GM21390 (cell line): ENCODE measurements around the gene FAM170B.

Source experiments
- ATAC-seq: cut with Tn5 transposase; IDR thresholded peaks from one replicate; pipeline ENCODE4 v1.9.1; 2021; ENCODE audit not compliant: unreplicated experiment

FAM170B gene

DNA sequence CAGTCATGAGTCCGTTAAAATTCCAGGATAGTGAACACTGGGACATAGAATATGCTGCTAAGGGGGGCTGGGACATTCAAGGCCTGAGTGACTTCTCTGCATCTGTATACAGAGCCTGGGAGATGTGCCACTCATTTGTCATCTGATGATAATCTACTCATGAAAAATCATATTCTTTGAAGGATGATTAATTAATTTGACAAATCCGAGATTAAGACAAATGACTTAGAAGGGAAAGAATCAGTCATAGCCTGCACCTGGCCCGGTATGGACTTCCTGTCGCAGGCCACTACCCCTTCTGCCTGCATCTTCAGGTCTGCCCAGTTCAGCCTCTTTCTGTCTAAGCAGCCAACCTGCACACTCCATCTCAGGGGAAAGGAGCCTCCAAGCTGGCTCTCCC is 18.8 kb upstream of the FAM170B start:
- no peak for ATAC-seq

DNA sequence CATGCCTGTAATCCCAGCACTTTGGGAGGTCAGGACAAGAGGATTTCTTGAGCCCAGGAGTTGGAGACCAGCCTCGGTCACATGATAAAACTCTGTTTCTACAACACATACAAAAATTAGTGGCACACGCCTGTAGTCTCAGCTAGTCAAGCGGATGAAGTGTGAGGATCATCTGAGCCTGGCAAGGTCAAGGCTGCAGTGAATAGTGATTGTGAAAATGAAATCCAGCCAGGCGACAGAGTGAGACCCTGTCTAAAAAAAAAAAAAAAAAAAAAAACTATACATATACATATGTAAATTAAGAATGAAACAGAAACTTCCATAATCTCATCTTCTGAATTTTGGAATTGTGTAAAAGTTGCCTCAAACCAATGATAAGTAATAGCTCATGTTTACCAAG is 18.2 kb upstream of the FAM170B start:
- no peak for ATAC-seq

DNA sequence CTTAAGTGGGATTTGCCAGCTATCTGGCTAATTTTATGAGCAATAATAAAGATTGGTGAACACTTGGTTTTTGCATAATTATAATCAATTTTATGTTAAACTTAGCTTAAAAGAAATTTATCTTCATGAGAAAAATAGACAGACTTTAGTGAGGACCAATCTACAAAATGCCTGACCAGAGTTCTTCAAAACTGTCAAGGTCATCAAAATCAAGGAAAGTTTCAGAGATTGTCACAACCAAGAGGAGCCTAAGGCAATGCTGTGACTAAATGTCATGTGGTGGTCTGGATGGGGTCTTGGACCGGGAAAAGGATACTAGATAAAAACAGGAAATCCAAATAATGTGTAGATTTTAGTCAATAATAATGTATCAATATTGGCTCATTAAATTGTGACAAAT is 17.7 kb upstream of the FAM170B start:
- ATAC-seq = no peak

DNA sequence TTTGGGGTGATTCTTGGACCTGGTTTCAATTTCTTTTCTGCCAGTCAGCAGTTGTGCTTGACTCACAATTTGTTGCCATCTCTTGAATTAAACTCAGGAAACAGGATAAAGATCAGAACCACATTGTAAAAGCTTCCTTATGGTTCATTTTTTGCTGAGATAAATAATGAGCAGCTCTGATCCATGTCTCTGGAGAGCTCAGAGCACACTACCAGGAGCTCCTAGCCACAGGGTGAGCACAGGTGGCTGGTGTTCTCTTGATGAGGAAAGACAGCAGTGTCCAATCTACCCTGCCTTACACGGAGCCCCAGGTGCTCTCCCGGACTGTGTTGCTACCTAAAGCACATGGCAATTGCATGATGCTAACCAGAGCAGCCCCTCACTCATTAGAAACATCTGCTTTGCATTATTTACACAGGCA is 17.2 kb upstream of the FAM170B start:
- no peak for ATAC-seq

DNA sequence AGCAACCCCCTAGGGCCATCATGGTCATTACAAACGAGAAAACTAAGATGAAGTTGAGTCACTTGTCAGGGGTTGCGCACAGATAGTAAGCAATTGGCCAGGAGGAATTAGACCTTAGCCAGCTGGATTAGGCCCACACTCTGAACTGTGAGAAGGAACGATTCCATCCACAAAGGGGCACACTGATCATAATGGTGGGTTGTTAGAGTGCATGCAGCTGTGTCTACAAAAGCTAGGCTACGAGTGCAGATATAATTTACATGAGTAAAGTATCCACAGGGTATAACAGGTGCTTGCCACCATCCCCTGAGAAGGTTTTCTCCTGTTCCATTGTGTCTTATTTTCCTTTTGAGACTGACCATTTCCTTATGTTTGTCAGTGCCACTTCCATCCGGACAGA is 16.6 kb upstream of the FAM170B start:
- no peak for ATAC-seq

DNA sequence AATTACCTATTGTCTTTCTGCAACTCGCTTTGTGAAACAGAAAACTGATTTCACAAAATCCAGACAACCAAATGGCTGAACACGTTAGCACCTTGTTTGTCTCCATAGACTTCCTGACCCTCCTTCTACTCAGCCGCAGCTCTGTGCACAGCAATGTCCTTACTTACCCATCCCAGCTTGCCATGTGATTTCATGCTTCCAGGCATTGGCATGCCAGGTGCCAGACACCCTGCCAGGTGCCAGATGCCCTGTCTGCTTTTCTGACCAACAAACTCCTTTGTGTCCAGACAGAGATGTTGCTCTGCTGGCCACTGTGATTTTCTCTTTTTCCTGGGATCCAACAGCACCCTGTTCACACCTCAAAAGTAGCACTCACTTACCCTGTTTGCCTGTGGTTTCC is 16.1 kb upstream of the FAM170B start:
- no peak for ATAC-seq

DNA sequence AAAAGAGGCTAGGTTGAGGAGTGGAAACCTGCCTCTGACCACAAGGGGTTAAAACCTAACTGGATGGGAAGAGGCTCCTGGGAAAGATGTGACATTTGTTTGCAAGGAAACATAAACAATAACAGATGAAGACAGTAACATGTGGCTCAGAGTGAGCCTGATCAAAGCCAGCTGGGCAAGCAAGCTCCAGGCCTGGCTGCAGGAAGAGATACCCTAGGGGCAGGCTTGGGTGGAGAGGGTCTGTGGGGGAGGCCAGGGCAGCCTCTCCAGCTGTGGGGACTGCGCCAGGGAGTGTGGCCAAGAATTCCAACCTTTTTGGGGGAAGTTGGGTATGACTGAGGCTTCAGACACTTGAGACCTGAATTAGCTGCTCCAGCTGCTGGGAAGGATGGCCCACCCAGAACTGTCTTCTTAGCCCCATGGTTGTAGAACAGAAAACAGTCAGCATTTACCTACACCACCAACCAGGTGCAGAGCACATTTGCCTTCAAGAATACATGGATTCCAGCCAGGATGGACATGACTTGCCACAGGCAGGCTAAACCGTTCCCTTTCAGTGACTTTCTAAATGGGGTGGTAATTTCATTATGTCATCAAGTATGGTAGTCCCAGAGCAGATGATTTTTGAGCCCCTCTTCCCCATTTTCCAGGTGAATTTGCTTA is 10.4 kb upstream of the FAM170B start:
- no peak for ATAC-seq

DNA sequence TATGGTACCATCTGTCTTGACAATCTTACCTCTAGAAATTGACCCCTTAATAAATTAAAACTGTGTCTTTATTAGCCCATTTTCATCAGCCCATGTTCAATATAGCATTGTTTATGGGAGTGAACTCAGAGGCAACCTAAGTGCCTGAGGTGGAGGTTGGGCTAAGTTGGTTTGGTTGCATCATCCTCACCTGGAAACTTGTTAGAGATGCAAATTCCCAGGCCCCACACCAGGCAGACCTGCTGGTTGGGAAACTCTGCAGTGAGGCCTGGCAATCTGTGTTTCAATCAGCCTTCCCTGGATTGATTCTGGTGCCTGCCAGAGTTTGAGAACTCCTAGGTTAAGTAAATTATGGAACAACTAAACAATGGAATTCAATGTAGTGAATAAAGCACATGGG is 9.4 kb upstream of the FAM170B start:
- ATAC-seq = no peak

DNA sequence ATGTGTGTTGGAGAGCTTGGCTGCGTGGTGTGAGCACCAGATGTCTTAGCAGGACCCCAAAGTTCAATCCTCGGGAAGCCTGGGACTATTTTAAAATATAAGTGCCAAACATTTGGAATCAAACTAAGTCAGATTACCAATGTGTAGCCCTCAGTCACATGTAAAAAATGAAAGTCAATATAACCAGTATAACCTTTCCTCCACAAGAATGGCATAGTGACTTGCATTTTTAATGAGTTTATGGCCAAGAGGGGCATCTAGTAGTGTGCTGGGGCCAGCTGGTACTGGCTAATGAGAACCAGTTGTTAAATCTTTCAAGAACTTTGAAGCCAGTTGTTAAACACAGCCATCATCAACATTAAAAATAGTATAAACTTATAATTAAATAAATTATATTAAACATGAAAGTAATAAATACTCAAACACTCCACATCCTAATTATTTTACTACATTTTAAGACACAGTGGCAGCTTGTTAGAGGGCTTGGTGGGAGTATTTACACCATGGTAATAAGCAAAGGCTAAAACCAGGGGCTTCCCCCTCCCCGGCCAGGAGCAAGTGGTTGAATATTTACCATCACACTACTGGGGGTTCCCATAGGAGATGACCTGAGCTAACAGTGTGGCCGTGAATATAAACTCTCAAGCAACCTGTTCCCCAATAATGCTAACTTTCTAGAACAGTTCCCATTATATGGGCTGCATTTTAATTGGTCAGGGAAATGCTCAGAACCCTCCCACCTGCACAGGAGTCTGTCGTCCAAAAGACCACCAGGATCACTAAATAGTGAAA is 7.9 kb upstream of the FAM170B start:
- no peak for ATAC-seq

DNA sequence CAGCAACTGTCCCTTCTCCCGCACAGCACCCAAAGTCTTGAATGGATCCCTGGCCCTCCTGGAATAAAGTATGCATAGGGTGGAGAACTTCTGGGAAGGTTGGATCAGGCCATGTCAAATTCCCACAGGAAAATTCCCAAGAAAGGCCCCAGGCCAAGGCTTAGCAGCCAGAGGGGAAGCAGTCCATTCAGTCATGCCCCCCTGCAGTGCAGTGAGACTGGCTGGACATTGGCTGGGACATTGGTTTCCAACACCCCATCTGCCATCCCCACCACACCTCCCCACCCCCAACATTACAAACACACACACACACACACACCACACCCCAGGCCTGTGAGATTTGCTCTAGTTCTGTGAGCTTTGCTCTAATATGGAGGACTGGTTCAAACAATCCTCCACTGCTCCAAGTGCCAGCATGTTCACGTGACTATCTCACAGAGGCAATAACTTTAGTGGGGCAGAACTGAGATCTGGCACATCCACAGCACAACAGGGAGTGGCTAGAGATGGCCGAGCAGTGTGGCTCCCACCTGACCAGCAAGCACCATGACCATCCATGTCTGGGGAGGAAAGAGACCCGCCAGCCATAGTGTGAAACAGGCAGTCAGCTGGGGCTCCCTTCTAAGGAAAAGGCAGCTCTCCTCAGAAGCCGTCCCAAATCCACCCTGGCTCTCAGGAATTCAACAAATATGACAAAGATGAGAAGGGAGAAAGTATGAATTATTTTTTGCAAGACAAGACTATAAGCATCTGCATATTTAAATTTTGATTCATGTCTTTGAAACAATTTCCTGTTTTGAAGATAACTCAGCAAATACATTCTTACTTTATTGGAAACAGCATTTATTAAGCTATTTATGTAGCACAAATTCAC is 6.7 kb upstream of the FAM170B start:
- ATAC-seq = no peak

DNA sequence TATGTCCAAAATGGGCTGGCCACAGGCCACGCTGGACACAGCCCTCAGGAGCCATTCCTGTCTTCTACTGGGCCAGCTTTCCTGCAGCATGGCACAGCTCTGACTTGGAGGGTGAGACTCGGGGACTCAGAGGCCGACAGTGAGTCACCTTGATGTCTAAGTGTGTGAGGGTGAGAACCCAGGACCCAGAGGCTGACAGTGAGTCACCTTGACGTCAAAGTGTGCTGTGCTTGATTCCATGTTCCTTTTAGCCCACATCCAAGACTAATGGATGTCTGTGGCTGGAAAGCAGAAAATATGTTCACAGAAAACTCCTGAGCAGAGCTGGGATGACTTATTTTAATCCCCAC is 6.0 kb upstream of the FAM170B start:
- ATAC-seq = no peak

DNA sequence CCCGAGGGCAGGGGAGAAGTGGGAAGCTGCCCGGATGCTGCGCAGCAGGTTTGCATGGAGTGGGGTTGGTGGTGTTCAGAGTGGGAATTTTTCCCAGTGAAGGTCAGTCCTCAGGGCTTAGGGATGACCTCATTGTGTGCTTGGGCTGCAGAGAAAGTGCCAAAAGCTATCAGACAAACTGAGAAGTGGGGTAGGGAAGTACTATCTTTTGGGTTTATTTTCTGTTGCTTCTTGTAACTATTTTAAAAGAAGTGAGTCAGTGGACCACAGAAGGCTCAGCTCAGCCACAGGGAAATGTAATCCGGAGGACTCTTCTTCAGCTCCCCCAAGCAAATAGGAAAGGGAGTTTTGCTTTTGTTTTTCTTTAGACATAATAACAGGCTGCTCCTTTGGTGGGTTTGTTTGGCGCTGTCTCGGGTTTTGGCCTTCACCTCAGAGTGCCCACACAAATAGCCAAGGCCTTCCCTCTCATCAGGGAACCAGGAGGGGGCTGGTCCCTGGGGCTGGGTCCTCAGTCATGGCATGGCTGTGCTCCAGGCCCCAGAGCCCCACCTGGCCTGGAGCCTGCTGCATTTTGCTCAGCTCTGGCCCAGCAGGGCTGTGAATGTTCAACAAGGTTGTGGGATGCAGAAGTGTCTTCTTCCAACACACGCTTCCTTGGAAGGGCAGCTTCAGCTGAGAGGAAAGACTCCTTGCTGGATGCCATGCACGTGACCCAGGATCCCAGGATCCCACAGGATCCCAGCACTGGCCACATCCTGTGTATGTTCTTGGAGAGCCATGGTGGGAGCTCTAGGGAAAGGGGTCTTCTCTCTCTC is 5.4 kb upstream of the FAM170B start:
- ATAC-seq = no peak

DNA sequence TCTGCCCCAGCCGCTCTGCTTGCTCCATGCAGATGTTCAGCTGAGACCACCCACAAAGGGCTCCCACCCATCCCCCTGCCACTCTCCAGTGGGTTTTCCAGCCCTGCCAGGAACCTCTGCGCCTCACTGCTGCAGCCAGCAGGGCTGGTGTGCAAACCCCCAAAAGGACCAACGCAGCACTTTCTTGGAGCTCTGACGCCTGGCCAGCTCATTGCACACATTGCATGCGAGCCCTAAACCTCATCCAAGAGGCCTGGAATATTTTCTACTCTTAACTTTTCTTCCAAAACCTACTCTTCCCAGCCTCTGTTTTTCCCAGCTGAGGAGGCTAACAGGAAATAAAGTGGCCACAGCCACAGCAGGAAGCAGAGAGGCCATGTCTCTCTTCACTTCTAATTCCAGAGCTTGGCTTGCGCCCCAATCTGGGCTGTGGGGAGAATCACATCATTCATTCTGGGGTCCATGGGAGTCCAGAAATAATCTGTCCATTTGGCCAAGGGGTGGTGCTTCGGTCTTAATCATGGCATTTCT is 4.6 kb upstream of the FAM170B start:
- no peak for ATAC-seq

DNA sequence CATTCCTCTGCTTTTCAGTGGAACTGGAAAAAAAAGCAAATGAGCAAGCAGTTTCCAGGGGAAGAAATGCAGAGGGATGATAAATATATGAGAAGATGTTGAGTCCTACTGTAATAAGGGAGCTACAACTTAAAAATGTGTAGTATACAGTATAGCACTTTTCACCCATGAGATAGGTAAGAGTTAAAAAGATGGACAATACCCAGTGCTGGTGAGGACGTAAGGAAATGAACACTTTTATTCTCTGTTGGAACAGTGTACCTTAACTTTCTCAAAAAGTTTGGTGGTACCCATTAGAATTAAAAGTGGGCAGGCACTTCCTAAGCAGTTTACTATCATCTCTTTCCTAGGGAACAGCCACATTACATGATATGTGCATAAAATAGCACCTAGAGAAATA is 2.7 kb upstream of the FAM170B start:
- no peak for ATAC-seq

DNA sequence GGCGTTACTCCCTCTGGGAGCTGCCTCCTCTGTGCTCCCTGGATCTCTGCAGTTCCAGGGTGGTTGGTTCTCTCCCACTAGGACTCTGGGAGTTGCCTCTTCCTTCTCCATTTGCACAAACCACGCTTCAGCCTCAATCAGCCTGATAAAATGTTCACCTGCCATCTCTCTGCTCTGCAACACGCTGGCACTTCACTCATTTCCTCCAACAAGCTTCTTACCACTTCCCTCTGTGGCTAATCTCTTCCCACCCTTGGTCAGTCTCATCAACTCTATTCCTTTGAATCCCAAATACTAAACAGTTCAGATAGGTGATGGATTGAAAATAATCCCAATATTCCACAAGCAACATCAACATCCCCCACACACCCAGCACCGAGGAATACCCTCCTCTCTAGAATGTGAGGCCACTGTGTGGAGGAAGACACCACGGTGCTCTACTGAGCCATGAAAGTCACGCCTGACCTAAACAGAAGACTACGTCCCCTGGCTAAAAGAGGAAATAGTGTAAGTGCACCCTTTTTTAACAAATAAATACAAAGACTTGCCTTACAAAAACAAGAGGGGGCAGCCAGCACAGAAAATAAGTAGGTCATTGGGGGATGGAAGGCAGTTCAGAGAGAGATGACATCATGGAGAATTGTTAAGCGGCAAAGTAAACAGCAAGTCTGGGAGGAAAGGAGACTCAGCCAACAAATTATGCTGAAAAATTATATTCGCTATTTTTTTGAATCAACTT is 1.9 kb upstream of the FAM170B start:
- ATAC-seq = no peak

DNA sequence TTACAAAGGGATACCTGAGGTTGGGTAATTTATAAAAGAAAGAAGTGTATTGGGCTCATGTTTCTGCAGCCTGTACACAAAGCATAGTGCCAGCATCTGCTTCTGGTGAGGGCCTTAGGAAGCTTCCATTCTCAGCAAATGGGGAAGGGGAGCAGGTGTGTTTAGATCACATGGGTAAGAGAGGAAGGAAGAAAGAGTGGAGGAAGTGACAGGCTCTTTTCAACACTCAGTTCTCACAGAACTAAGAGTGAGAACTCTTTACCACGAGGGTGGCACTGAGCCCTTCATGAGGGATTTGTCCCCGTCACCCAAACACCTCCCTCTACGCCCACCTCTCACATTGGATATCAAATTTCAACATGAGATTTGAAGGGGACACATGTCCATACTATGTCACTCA is 506 bp upstream of the FAM170B start:
- ATAC-seq = no peak

DNA sequence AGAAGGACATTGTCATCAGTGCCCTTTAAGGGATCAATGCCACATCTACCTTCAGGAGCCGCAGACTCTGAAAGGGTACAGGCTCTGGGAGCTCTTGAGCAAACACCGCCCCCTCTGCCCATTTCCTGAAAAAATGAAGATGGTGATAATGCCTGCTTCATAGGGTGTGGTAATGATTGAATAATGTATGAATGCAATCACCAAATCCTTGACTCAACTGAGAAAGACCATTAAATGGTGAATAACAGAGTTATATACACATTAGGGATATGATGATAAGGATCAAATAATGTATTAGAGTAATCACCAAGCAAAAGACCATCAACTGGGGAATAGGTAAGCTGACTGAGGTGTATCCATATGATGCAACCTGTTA is 1.5 kb downstream of the FAM170B start:
- ATAC-seq = no peak

DNA sequence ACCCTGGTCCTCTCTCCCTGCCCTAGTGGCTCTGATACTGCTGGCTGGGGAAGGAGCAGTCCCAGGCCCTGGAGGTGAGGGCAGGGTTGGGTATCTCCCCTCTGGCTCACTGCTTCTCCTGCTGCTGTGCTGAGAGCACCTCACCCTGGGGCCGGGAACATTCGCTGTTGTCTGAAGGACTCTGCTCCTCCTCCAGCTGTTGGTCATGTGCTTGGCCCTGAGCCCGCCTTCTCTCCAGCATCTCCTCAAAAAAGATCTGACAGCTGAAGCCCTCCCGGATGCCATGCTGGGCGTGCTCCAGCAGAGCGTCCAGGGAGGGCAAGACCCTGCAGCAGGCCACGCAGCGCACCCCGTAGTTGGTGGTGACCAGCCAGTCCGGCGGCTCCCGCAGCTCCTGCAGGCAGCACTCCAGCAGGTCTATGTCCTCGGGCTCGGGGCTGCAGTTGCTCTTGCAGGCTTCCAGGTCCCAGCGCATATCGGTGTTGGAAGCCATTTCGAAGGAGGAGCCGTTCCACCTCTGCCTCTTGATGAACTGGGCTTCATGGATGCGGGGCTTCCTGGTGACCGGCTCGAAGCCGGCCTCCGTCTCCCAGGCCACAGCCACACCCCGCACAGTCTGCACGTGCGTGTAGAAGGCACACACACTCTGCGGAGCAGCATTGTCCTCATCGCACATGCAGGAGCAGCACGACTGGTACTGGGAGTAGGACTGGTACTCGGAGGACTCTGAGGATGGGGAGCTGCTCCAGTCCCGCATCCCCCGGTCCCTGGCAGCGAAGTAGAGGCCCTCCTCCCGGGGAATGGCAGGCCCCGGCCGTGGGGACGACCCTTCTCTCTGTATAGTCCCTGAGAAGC is 2.1 kb downstream of the FAM170B start:
- no peak for ATAC-seq

DNA sequence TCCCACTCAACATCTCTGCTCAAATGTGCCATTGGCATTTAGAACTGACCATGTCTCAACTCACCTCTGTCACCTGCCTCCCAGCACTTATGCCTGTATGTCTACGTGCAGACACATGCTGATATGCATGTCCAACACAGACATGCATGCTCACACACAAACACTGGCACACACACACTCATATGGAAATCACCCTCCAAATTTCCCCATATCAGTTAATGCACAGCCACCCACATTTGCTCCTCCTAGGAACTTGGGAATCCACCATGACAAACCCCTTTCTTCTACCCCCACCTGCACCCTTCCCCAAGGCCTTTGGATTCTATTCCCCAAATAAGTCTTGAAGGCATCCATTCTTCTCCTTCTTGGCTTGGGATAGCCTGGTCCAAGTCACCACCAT is 4.4 kb downstream of the FAM170B start:
- ATAC-seq = no peak
